Measurements from ENCODE around the gene NETO1.

The NETO1 gene, protein sequence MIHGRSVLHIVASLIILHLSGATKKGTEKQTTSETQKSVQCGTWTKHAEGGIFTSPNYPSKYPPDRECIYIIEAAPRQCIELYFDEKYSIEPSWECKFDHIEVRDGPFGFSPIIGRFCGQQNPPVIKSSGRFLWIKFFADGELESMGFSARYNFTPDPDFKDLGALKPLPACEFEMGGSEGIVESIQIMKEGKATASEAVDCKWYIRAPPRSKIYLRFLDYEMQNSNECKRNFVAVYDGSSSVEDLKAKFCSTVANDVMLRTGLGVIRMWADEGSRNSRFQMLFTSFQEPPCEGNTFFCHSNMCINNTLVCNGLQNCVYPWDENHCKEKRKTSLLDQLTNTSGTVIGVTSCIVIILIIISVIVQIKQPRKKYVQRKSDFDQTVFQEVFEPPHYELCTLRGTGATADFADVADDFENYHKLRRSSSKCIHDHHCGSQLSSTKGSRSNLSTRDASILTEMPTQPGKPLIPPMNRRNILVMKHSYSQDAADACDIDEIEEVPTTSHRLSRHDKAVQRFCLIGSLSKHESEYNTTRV

DNA sequence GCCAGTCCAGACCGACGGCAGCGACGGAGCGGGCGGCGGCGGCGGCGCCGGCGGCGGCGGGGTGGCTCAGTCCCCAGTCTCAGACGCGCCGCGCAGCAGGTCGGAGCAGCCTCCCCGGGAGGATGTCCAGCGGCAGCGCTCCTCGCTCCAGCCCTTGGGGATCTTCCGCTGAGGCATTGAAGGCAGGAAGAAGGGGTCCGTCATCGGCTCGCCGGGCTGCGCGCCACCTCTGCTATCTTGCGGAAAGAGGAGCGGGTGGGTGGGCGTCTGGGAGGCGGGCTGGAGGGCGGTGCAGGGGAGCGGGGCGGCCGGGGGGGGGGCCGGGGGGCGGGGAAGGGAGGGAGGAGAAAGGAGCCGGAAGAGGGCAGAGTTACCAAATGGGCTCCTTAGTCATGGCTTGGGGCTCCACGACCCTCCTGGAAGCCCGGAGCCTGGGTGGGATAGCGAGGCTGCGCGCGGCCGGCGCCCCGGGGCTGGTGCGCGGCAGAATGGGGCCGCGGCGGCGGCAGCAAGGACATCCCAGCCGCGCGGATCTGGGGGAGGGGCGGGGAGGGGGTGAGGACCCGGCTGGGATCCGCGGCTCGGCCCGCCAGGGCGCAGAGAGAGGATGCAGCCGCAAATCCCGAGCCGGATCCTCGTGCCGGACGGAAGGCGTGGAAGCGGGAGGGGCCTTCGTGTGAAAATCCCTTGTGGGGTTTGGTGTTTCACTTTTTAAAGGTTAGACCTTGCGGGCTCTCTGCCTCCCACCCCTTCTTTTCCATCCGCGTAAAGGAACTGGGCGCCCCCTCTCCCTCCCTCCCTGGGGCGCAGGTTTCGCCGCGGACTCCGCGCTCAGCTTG is at the start of gene NETO1:
NETO1 (minus strand) TSS at position 242 of the 839 bp plus-strand sequence. CDS start 696 bp downstream, outside the sequence.
- DNase-seq (ENCODE audit: low spot score), result no peak

DNA sequence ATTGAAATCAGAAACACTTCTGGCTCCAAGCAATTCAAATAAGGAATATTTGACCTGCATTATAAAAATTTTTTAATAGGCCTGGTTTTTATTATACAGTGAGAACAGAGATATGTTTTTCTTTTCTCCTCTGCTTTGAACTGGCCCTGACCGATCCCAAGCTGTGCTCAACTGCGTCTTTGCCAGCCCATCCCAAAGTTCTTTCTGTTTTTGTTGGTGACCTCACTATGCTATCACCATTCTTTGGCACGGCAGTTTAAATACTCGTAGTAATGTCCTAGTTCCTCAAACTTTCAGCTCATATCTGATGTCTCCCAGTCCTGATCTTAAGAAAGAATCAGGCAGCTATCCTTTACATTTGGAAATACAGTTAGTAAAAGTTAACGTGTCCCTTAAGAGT is 42.3 kb upstream of the NETO1 start:
- DNase-seq (ENCODE audit: low spot score), result no peak

DNA sequence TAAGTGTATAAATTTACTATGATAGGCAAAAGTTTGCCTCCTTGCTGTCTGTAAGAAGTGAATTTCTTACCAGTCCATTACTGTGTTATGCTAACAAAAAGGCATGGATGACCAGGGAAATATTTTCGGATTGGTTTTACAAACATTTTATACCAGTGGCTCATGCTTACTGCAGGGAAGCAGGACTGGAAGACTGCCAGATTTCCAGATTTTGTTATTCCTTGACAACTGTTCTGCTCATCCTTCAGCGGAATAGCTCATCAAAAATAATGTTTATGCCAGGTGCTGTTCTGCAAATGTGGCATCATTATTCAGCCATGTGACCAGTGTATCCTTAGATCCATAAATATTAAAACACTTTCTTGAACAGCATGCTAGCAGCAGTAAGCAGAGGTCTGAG is 40.4 kb upstream of the NETO1 start:
- no peak for DNase-seq (ENCODE audit: low spot score)

DNA sequence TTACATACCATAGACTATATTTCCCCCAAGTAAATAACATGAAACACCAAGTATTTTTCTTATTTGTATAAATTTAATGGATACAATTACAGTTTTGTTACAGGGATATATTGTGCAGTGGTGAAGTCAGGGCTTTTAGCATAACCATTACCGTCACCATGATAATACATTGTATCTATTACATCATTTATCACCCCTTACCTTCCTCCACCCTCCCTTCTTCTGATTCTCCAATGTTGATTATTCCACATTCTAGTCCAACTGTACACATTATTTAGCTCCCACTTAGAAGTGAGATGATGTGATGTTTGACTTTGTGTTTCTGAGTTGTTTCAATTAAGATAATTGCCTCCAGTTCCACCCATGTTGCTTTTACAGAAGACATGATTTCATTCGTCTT is 35.2 kb upstream of the NETO1 start:
- DNase-seq (ENCODE audit: low spot score), result no peak

DNA sequence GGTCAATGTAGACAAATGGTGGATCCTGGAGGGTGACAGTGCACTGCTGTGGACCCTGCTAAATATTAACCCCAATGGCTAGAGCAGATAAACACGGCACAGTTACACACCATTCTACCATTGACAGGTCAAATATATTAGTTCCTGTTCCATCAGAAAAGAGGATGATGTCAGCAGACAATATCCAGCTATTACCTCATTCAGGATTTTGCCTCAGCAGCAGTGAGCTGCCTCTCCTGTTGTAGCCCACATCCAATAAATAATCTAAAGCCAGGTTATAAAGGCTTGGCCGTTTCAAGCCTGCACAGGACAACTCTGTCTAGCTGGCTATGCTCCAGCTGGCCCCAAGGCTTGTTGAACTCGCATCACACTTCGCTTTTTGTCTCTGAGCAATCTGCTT is 31.6 kb upstream of the NETO1 start:
- no peak for DNase-seq (ENCODE audit: low spot score)

DNA sequence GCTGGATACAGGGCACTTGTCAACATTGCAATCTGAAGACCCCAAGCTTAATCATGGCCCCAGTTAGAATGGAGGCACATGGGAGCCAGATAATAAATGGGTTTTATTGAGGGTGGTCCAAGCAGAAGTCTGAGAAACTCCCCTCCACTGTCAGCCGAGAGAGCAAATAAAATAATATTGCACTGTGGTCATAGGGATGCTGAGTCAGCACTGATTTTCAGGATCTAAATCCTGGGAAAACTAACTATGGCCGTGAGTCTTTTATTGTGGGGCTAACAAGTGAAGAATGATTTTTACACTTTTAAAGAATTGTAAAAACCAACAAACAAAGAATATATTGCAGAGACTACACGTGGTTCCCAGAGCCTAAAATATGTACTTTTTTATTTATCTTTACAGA is 31.1 kb upstream of the NETO1 start:
- DNase-seq (ENCODE audit: low spot score), result no peak

DNA sequence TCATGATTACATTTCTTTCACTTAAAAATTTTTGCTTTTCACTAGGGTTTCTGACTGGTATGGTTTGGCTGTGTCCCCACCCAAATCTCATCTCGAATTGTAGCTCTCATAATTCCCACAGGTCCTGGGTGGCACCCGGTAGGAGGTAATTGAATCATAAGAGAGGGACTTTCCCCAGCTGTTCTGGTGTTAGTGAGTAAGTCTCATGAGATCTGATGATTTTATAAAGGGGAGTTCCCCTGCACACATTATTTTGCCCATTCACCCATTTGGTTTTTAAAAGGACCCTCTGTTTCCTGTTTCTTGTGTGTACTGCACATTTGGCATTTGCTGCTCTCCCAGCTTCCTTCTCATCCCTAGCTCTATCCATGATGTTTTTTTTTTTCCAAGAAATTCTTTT is 27.8 kb upstream of the NETO1 start:
- no peak for DNase-seq (ENCODE audit: low spot score)

DNA sequence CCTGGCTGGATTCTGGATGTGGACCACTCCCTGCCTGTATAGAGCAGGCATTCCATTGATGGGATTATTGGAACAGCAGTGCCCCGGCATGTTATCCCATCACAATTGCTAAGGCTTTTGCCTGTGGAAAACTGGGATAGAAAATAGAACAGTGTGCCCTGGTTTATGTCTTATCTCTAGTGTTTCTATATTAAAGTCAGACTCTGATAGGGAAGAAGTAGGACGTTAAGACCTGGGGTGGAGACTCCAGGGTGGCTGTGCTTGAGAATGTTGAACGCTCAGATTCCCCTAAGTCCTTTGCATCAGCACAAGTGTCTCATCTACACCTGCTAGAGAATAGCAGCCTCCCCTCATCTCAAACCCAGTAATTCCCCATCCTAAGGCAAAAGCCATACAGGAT is 10.8 kb upstream of the NETO1 start:
- no peak for DNase-seq (ENCODE audit: low spot score)

DNA sequence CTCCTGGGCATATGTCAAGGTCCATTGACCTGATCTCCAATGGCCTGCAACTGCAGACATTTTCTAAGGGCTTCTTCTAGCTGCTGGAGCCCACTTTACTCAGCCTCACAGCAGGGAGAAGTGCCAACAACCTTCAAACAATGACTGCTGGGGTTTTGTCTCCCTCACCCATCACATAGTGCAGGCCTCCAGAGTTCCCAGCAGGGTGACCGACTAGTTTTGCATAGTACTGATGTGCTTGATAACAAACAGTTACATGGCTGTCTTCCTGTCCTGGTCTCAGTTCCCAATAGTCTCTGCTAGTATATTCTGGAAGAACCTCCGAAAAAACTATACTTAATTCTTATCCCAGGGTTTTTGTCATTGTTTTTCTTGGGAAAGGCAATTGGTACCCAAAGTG is 10.4 kb upstream of the NETO1 start:
- no peak for DNase-seq (ENCODE audit: low spot score)

DNA sequence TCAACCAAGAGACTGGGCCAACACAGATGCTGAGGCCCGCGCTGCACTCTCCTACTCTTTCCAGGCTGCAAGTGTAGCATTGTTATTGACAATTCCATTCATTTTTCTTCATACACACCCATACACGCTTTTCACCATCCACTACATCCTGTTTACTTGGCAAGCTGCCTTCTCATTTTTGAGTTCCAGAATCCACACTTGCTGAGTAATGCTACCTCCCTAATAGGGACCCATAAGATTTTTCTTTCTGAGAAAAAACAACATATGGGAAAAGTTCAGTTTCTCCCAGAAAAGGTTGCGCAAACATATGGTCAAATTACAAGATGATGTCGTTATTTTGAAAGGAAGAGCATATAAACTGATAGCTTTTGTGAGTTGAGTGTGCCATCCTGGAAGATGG is 3.3 kb upstream of the NETO1 start:
- DNase-seq (ENCODE audit: low spot score), result no peak

DNA sequence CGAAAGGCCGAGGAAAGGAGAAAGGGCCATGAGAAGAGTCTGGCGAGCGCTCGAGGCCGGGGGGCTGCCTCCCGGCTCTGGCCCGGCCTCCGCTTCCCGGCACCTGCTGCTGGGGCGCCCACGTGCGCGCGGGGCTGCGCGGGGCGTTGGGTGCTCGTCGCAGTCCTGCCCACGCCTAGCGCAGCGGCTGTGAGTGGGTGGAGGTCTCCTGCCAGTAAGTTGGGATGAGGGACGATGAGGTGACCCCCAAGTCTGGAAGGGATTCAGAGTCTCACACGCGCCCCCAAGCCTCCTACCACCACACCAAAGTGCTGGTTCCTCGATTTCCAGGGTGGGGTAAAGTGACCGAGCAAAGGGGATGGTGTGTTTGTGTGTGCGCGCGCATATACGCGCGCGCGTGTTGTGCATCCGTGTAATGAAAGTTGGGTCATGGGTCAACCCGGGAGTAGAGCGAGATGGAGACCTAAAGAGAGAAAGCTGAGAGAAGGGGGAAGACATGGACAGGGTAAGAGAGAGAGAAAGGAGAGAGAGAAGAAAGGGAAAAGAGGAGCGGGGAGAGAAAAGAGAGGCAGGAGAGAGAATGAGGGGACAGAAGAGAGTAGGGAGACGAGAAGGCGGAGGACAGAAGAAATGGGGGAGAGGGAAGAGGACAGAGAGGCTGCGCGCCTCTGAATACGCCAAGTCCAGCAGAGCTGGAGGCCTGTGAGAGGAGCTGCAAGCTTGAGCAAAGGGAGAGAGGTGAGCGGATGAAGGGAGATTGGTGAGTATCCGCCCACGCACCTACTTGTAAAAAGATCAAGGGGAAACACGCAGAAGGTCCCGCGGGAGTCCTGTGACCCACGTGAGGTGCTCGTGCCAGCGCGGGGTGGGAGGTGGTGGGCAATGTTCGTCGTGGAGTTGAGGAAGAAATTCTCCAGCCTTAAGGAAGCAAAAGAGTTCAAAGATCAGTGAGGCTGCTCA is 1.7 kb upstream of the NETO1 start:
- no peak for DNase-seq (ENCODE audit: low spot score)

DNA sequence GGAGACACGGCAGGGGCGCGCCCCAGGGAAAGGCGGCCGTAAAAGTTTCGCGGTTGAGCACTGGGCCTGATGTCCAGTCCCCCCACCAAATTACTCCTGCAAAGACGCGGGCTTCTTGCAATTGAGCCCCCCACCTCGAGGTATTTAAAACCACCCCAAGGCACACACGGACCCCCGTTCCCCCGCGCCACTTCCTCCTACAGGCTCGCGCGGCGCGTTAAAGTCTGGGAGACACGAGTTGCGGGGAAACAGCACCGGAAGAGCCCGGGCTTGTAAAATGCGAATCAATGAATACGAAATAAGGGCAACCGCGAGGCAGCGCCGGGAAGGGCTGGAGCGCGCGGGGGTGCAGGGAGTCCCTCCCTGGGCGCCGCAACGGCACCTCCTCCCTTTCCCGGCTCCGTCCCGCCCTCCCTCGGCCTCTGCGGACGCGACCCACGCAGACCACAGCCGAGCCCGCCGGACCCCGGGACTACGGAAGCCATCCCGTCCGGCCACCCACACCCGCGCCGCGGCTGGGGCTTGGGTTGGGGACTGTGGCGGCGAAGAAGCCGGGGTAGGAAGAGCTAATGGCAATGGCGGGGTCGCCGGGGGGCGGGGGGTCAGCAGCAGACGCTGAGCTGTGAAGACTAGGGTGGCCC is 918 bp upstream of the NETO1 start:
- DNase-seq (ENCODE audit: low spot score), result no peak

DNA sequence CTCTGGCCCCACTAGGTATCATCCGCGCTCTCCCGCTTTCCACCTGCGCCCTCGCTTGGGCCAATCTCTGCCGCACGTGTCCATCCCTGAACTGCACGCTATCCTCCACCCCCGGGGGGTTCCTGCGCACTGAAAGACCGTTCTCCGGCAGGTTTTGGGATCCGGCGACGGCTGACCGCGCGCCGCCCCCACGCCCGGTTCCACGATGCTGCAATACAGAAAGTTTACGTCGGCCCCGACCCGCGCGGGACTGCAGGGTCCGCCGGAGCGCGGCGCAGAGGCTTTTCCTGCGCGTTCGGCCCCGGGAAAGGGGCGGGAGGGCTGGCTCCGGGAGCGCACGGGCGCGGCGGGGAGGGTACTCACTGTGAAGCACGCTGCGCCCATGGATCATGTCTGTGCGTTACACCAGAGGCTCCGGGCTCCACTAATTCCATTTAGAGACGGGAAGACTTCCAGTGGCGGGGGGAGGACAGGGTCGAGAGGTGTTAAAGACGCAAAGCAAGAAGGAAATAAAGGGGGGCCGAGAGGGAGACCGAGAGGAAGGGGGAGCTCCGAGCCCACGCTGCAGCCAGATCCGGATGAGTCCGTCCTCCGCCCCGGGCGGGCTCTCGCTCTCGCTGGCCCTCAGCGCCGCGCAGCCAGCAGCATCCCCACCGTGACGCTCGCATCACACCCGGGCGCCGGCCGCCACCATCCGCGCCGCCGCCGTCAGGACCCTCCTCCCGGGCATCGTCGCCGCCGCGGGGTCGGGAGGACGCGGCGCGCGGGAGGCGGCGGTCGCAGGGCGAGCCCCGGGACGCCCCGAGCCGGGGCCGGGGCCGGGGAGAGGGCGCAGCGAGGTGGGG is 664 bp downstream of the NETO1 start:
- no peak for DNase-seq (ENCODE audit: low spot score)

DNA sequence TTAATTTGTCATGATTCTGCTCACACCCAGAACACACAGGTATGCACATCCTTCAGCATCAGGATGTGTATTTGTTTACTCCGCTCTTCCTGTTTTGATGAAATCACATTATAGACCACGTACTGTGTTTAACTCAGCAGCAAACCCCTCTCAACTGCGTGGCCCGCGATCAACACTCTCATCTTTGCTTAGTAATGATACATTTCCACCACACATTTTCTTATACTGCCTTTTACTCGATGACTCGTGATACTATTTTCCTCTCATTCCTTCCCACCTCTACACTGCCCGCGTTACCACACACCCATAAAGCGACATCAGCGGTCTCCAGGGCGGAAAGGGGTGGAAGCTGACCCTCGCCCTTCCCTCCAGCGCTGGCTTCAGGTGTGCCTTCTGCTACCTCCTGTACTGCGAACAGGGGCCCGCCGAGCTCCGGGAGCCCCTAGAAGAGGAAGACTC is 1.3 kb downstream of the NETO1 start:
- DNase-seq (ENCODE audit: low spot score), result no peak

DNA sequence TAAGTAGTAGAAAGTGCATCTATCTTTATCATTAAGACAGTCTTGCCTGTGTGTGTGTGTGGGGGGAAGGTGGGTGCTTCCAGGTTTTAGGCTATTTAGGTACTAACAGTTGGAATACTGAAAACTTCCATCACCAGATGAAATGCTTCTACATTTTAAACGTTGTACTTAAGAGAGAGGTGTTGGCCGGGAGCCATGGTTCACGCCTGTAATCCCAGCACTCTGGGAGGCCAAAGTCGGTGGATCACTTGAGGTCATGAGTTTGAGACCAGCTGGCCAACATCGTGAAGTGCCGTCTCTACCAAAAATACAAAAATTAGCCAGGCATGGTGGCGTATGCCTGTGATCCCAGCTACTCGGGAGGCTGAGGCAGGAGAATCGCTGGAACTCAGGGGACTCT is 4.0 kb downstream of the NETO1 start:
- no peak for DNase-seq (ENCODE audit: low spot score)

DNA sequence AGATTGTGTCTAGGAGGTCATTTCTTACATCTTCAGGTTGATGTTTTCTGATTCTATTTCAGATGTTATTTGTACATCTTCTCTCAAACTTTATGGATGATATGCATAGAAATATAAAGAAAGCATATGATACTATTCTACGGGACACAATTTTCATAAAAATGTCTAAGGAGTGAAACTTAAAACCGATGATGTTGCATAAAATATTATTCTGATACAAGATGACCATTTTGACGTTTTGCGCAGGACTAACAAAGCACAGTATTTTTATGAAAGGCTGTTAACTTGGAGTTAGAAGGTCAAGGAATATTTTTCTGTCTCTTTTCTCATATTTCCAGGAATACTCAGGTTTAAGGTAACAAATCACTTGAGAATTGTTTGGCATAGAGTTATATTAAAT is 8.7 kb downstream of the NETO1 start:
- DNase-seq (ENCODE audit: low spot score), result no peak

DNA sequence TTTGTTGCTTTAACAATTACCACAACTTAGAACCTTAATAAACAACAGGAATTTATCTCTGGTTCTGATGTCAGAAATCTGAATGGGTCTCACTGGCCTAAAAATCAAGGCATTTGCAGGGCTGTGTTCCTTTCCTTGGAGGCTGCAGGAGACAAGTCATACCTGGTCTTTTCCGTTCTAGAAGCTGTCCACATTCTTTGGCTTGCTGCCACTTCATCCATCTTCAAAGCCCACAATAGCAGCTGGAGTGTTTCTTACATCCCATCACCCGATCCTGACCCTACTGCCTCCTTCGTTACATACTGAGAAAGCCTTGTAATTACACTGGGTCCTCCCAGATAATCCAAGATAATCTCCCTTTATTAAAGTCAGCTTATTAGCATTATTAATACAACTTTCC is 18.1 kb downstream of the NETO1 start:
- no peak for DNase-seq (ENCODE audit: low spot score)

DNA sequence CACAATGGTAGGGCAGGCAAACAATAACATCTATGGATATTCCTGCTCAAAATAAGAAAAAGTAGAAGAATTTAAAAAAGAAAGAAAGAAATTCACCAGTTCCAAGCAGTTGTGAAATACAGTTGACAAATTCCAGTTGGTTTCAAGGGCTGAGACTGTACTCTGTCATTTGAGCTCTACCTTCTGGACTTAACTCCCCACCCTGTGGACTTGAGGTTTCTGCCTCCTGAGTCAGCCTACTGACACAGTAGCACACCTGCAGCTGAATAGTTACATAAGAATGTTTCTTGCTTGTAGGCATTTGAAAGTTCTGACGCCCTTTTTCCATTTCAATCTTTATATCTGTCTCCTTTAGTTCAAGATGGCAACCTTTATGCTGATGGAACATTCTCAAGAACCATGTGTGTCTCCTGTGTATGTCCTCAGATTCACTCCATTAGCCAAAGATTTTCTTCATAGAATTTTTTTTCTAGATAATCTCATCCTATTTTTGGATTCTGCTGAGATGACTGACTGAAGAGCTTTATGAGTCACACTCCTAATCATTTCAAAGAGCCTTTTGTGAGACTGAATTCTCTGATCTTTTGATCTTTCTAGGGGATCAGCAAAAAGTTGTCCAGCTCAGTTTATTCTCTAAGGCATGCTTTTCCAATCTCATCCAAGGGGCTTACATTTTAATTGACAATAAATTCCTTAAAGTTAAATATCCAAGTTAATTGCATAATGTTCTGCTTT is 19.1 kb downstream of the NETO1 start:
- peak; percentile 78 for DNase-seq (ENCODE audit: low spot score)

DNA sequence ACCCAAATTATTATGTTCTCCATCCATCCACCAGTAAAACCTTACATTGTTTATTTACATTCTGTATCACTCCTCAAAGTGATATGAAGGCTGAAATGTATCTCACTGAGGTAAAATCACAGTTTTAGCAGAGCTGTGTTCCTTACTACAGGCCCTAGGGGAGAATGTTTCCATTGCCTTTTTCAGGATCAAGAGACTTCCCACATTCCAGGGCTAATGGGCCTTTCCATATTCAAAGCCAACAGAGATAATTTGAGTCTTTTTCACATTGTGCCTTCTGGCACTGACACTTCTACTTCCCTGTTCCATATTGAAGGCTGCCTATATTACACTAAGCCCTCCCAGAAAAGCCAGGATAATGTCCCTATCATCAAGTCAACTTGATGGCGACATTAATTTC is 20.0 kb downstream of the NETO1 start:
- no peak for DNase-seq (ENCODE audit: low spot score)
